Stomach (tissue), 9 donors: ENCODE data around the gene ACOXL. TPM values are rescaled to one million over a fixed set of nuclear protein-coding genes. Genes with fewer than 3 reads are reported as not detected.

Experiments used
- DNase-seq, 2 donors: peaks; one replicate each; pipeline versions ENCODE4 v3.0.0 to v3.0.0-alpha.2; 2013 to 2019
- H3K27ac ChIP-seq, 5 donors: fragments of 200-600 bp in 4 of 5; sonication (generic) in 4 of 5; one replicate each; pipeline ENCODE4 v1.5.1; 2013 to 2019; ENCODE audit warnings: mild to moderate bottlenecking in 1 of 5, moderate library complexity in 1 of 5
- H3K27me3 ChIP-seq, 3 donors: fragments of 200-600 bp; sonication (generic); one replicate each; pipeline ENCODE4 v1.5.1; 2017 to 2019; ENCODE audit warnings: mixed run types in 1 of 3
- H3K36me3 ChIP-seq, 4 donors: fragments of 200-600 bp; sonication (generic); 1 replicate in 3 of 4; 2 replicates in 1 of 4; pipeline ENCODE4 v1.5.1; 2016 to 2019
- H3K4me1 ChIP-seq, 4 donors: fragments of 200-600 bp; sonication (generic); one replicate each; pipeline ENCODE4 v1.5.1; 2016 to 2019
- H3K4me3 ChIP-seq, 4 donors: fragments of 200-600 bp; sonication (generic) in 3 of 4; one replicate each; pipeline ENCODE4 v1.5.1; 2016 to 2019; ENCODE audit warnings: mild to moderate bottlenecking in 1 of 4
- H3K9me3 ChIP-seq, 4 donors: fragments of 200-600 bp; sonication (generic); one replicate each; pipeline ENCODE4 v1.5.1; 2016 to 2019
- CTCF ChIP-seq, 7 experiments: fragments of 450-650 bp in 4 of 7; fragments of 200-600 bp in 3 of 7; sonication (generic) in 3 of 7; IDR thresholded peaks; one replicate each; pipeline ENCODE4 v1.5.1; 2016 to 2019; ENCODE audit warnings: antibody characterized with exemption in 7 of 7, control low read depth in 2 of 7, mild to moderate bottlenecking in 1 of 7
- EP300 ChIP-seq: sonication (generic); formaldehyde crosslinking; IDR thresholded peaks from one replicate; pipeline ENCODE4 v1.6.1; 2017; ENCODE audit warnings: antibody characterized with exemption
- POLR2A ChIP-seq, 4 donors: fragments of 450-650 bp; IDR thresholded peaks; one replicate each; pipeline ENCODE4 v1.6.1; 2016; ENCODE audit warnings: antibody characterized with exemption in 4 of 4, control low read depth in 2 of 4, mild to moderate bottlenecking in 1 of 4, moderate library complexity in 1 of 4
- POLR2AphosphoS5 ChIP-seq, 3 donors: sonication (generic); formaldehyde crosslinking; IDR thresholded peaks; one replicate each; pipeline ENCODE4 v1.6.1; 2016; ENCODE audit warnings: antibody characterized with exemption in 3 of 3
- WGBS, 5 donors: extraction: QIAGEN DNeasy Blood & Tissue Kit in 3 of 5; methylation state at CpG; one replicate each; pipeline versions ENCODE4 v1.1.5 to v1.1.7; 2013 to 2018; 5-methylcytosine and 5-hydroxymethylcytosine counted together
- intact Hi-C: fragments of 100-400 bp; cut with DNase I; formaldehyde crosslinking; loops from one replicate; pipeline ENCODE4 v1.15.1; 2023; ENCODE audit warnings: low total_unique reads
- polyA plus RNA-seq, 3 donors: library from polyadenylated mRNA; stranded (reverse); fragments of 200-250 nt; gene quantifications; one replicate each; pipeline ENCODE4 v1.2.3, GENCODE V29; 2013
- total RNA-seq, 5 donors: library from RNA; depleted of rRNA; stranded (reverse); fragments of >200 nt; gene quantifications; one replicate each; pipeline versions ENCODE4 v1.1.0 to v1.2.3, GENCODE V29; 2014 to 2016
- donor health status: healthy with polysubstance abuse.
- donor health status: Bipolar disorder and iron deficiency.
- donor health status: healthy.

The ACOXL gene
- total and polyA plus RNA-seq, 8 donors, result 0.10 to 1.3 (median 0.45) TPM; not detected in 3

- H3K27me3 ChIP-seq, result no peaks in the 10 kb centered on the region
- no peak overlapping the region for H3K27ac ChIP-seq
- H3K4me3 ChIP-seq, result no peak overlapping the region
- no peaks in the 10 kb centered on the region for H3K4me1 ChIP-seq
- 57 to 73% (median 63%) methylated on average over 2 of the region's 2 CpGs for WGBS, 5 donors
- peaks cover 0 to 11% (median 0%) of the 10 kb centered on the region in 4 donors for H3K9me3 ChIP-seq
- TF ChIP-seq EP300 (no peak), CTCF (IDR thresholded peaks at IDR 0.05) (no peak)
- no peak for DNase-seq
- H3K36me3 ChIP-seq, result no peaks in the 10 kb centered on the region
- intact Hi-C loops, result no loop called here
Observed at GRCh38 chr2:110900191-110900590, 167.8 kb downstream of the ACOXL start.

- intact Hi-C loops, result no loop called here
- WGBS, 5 donors, result 86 to 90% (median 87%) methylated on average over 1 to 3 of the region's 3 CpGs
- H3K27me3 ChIP-seq, result no peaks in the 10 kb centered on the region
- no peak for TF ChIP-seq EP300
- no peak for TF ChIP-seq CTCF (IDR thresholded peaks at IDR 0.05)
- no peak for TF ChIP-seq POLR2A (IDR thresholded peaks at IDR 0.05)
- no peak for TF ChIP-seq POLR2AphosphoS5 (IDR thresholded peaks at IDR 0.05)
- no peaks in the 10 kb centered on the region for H3K9me3 ChIP-seq
- H3K4me3 ChIP-seq, result no peak overlapping the region
- no peaks in the 10 kb centered on the region for H3K36me3 ChIP-seq
- DNase-seq, result peak in 1 of 2 donors; percentile 53
- no peak overlapping the region for H3K27ac ChIP-seq
- no peaks in the 10 kb centered on the region for H3K4me1 ChIP-seq
Observed at GRCh38 chr2:110903548-110903947, 171.2 kb downstream of the ACOXL start.

GRCh38 chr2:110904116-110904778 is 171.9 kb downstream of the ACOXL start:
- TF ChIP-seq CTCF (IDR thresholded peaks at IDR 0.05) (no peak), EP300 (no peak), POLR2A (IDR thresholded peaks at IDR 0.05) (no peak), POLR2AphosphoS5 (IDR thresholded peaks at IDR 0.05) (no peak)
- WGBS, 5 donors, result 74 to 83% (median 77%) methylated on average over 5 of the region's 5 CpGs
- intact Hi-C loops, result no loop called here

GRCh38 chr2:110904779-110905148 is 172.4 kb downstream of the ACOXL start:
- H3K4me1 ChIP-seq, result no peaks in the 10 kb centered on the region
- no peaks in the 10 kb centered on the region for H3K27me3 ChIP-seq
- H3K36me3 ChIP-seq, result no peaks in the 10 kb centered on the region
- intact Hi-C loops, result no loop called here
- no peaks in the 10 kb centered on the region for H3K9me3 ChIP-seq
- DNase-seq, result no peak
- no peak overlapping the region for H3K27ac ChIP-seq
- no peak for TF ChIP-seq EP300
- TF ChIP-seq POLR2A (IDR thresholded peaks at IDR 0.05), result no peak
- TF ChIP-seq POLR2AphosphoS5 (IDR thresholded peaks at IDR 0.05), result no peak
- TF ChIP-seq CTCF (IDR thresholded peaks at IDR 0.05), result no peak
- WGBS, 5 donors, result 76 to 96% (median 83%) methylated on average over 3 of the region's 3 CpGs
- no peak overlapping the region for H3K4me3 ChIP-seq

More at GRCh38 chr2:110904116-110904778, 171.9 kb downstream of the ACOXL start:
- H3K27ac ChIP-seq, result no peak overlapping the region
- no peaks in the 10 kb centered on the region for H3K4me1 ChIP-seq
- no peak overlapping the region for H3K4me3 ChIP-seq
- no peaks in the 10 kb centered on the region for H3K27me3 ChIP-seq
- DNase-seq, result no peak
- no peaks in the 10 kb centered on the region for H3K9me3 ChIP-seq
- no peaks in the 10 kb centered on the region for H3K36me3 ChIP-seq
